ENCODE results near the gene IGF1R.

The IGF1R gene

DNA sequence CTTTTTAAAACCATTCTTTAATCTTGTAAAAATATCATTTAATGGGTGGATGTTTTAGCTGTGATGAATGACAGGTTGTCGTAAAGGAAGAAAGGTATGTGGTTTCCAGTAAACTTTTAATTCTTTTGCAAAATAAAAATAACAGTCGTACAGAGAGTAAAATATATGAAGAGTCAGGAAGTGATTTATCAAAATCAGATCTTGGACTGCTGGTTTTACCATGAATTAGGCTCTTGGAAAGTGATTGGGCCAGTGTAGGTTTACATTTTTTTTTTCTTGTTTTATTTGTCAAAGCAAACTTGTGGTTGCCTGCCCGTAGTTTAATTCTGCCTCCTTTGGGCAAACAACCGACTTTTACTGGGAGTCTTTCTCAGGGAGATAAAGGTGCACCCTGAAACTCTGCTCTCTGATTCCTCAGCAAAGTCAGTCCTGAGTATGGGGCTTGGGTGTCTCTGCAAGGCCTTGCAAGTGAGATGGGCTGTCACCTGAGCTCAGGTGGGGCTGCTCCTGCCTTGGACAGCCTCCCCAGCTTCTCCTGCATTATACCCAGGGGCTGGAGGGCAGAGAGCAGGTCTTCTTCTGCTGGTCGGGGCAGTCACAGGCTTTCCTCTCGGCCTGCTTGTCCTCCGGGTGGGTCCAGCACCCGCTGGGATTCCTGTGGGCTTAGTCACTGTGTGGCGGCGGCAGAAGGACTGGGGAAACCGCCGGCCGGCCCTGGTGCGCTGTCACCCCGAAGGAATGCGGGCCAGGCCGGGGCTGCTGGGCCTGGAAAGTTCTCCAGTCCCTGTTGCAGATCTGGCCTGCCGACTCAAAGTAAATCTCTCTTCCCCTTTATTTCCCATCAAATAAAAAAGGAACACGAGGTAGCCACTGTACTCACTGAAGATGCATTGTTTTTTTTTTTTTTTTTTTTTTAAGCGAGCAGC lies 79.0 kb downstream of the IGF1R start:
- TF ChIP-seq POLR2A (IDR thresholded peaks at IDR 0.05; ENCODE audit: low read depth, low read length): peak; percentile 27; the same call in 1 of the 2 replicates
- DNase-seq (ENCODE audit: insufficient read length, low spot score) (peak; percentile 85), FAIRE-seq (no peak)

DNA sequence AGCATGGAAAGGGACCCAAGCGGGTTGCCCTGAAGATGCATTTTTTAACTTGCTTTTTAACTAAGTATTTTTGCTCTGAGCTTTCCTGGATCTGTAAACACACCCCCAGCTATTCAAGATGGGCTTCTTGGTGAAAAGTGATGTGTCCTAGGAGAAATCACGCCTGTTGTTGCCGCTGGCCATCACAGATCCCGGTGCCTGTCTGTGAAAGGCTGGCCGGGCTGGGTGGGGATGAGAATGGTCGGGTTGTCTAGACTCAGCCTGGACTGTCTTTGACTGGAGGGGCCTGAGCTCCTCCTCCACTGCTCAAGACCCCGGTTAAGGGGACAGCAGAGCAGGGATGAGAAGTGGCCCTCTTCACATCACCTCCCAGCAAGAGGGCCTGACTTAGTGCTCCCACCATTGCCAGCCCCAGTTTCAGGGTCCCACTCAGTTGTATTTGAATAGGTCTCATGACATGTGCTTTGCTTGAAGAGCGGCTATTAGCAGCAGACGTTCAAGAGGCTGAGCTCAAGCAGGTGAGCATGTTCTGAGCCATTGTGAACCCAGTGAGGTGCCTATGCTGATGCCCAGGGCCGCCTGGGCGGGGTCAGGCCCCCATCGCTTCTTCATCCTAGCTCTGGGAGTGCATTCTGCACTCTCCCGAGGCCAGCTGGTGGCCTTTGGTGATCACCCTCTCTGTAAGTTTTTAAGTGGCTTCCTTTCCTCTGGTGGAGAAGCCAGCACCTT lies 79.9 kb downstream of the IGF1R start:
- no peak for FAIRE-seq
- DNase-seq (ENCODE audit: insufficient read length, low spot score): no peak
- no peak for TF ChIP-seq POLR2A (IDR thresholded peaks at IDR 0.05; ENCODE audit: low read depth, low read length)

DNA sequence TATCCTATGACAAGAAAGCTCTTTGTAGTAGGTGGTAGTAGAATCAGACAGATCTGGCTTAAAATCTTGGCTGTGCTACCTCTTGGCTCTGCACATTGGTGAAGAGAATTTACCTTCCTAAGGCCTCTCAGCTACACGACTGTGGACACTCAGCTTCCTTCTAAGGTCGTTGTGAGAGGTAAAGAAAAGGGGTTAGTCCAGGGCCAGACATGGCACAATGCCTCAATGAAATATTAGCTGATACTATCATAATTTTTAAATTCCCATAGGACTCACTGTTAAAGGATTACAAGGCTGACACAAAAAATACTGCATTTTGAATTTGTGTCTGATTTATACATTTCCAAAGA lies 80.4 kb downstream of the IGF1R start:
- DNase-seq (ENCODE audit: insufficient read length, low spot score): no peak
- FAIRE-seq: no peak
- TF ChIP-seq POLR2A (IDR thresholded peaks at IDR 0.05; ENCODE audit: low read depth, low read length): no peak

DNA sequence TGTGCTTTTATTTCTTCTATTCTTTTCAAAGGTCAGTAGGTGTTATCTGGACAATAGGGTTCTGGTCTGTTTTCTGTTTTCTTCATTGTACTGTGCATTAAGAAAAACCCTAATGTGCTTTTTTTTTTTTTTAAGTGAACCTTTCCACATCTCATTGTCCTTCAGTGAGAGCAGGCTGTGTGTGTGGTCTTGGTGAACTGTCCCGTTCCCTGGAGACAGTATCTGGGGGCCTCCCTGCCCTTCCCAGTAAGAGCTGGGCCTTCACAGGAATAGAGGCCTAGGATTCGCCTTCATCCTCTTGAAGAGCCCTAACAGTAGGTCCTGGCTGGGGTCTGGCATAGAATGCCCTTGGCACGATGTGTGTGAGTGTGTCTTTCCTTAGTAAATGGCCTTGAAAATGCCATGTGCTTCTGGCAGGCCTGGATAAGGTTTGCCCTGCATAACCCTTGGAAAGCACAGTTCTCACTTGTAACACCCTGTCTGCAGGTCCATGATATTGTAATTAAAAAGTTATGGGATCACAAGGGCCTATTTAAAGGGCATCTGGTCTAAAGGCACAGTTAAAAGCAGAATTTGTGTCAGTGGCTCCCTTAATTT lies 81.2 kb downstream of the IGF1R start:
- FAIRE-seq (no peak), DNase-seq (ENCODE audit: insufficient read length, low spot score) (no peak)
- TF ChIP-seq POLR2A (IDR thresholded peaks at IDR 0.05; ENCODE audit: low read depth, low read length): no peak

DNA sequence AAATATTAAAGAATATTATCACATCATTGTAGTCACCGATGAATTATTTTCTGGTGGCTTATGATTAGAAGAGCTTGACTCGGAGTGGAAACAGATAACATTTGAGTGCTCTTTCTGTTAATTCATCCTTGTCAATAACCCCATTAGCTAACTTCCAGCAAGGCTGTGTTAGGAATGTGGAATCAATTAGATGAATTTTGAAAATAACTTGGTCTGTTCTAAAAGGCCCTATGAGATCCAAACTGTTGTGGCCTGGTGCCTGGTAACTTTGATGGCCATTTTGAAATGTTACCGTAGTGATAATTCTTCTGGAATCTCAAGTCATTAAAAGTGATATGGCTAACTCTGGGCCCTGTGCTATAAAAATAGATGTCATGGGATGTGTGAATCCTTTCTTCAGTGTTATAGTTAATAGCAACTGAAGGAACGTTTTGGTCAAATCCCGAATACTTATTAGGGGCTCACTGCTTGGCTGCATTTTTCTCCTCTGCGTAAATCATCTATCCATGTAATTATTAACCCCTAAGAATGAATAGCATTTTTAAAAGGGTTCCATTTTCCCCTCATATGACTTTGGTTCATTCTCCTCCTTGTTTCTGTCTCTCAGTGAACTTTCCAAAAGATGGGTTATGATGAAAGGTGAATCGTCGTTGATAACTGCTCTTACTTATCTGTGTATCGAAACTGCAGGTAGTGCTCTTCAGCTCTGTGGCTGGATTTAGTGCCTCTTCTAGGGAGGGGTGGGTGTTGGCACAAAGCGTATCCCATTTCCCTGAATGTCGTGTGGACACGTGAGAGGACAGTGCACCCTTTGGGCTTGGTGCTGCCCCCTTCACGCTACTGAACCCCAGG lies 82.7 kb downstream of the IGF1R start:
- DNase-seq (ENCODE audit: insufficient read length, low spot score) (no peak), FAIRE-seq (no peak)
- no peak for TF ChIP-seq POLR2A (IDR thresholded peaks at IDR 0.05; ENCODE audit: low read depth, low read length)

DNA sequence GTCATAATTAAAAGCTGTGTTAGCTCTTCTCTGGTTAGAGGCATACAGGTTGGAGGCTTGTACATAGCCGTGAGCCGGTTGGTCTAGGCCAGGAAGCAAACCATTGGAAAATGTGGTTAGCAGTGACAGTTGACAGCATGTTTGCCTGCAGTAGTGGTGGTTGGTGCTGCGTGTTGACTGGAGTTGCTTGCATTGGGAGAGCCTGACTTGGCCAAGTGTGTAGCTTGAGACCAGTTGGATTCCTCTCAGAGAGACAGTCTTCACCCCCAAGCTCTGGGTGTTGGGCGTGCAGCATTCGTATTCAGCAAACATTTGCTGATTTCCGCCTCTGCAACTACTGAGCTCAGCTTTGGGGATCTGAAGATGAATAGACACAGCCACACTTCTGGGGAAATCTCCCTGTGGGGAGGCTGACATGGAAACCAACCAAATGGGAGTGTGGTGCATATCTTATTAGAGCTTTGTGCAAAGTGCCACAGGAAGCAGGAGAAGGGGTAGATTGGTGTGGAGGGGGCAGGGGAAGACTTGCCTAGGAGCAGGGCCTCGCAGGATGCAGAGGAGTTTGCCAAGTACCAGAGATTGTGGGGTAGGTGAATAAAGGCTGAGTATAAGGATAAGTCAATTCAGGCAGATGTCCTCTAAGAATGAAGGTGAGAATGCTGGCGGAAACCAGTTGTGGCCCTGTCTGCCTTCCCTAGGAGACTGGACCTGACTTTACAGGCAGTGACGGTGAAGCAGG lies 83.5 kb downstream of the IGF1R start:
- FAIRE-seq: no peak
- TF ChIP-seq POLR2A (IDR thresholded peaks at IDR 0.05; ENCODE audit: low read depth, low read length): no peak
- DNase-seq (ENCODE audit: insufficient read length, low spot score): no peak

DNA sequence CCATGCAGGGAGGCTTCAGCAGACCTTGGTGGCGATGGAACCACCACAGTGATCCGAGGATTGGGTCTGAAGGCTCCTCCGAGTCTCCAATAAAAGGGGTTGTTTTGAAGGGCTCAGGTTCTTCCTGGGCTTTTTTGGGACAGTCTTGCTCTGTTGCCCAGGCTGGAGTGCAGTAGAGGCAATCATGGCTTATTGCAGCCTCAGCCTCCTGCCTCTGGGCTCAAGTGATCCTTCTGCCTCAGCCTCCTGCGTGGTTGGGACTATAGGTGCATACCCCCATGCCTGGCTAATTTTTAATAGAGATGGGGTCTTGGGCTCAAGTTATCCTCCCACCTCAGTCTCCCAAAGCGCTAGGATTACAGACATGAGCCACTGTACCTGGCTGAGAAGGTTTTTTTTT lies 84.8 kb downstream of the IGF1R start:
- DNase-seq (ENCODE audit: insufficient read length, low spot score) (no peak), FAIRE-seq (no peak)
- no peak for TF ChIP-seq POLR2A (IDR thresholded peaks at IDR 0.05; ENCODE audit: low read depth, low read length)

DNA sequence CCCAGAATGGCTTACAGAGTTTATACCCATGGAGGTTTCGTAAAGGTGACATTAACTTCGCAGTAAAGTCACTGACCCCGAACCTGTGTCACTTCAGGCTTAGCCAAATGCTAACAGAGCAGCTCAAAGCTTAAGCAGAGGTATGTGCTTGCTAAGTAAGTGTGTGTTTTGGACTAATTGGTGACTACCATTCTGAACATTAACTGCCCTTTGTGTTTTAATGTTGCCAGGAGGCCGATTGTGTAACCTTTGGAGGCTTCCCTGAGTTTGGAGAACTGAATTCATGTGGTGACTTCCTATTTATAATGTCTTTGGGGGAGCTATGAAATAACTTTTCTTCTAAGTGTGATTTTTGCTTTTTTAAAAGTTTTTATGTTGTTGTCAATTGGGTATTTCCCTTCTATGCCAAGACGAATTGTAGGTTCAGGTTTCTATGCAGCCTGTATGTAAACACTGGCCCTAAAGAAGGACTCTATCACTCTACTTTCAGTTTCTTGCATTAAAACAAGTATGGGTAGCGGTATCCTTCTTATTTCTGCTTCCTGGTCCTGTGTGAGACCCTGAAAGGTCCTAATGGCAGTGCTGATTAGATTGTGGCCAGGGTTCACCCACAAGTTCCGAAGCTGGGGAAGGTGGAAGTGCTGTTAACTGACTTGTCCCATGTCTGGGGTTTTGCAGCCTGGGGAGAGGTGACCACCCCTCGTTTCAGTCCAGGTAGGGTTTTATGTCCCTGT lies 86.3 kb downstream of the IGF1R start:
- no peak for FAIRE-seq
- no peak for DNase-seq (ENCODE audit: insufficient read length, low spot score)
- no peak for TF ChIP-seq POLR2A (IDR thresholded peaks at IDR 0.05; ENCODE audit: low read depth, low read length)

DNA sequence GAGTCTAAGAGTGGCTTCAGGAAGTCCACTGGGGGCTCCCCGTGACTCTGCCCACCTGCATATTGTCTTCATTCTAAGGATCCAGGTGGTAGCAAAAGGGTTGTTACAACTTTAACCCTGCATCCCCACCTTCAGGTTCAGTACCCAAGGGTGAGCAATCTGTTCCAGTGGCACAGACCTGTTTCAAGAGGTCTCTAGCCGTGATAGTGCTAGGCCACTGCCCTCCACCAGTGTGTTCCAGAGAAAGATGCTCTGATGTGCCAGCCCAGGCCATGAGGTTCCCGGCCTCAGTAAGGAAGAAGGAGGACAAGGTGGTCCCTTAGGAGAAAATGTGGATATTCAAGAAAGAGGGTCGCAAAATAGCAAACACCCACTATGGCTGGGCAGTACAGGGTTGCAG lies 87.0 kb downstream of the IGF1R start:
- TF ChIP-seq POLR2A (IDR thresholded peaks at IDR 0.05; ENCODE audit: low read depth, low read length): no peak
- FAIRE-seq: no peak
- DNase-seq (ENCODE audit: insufficient read length, low spot score): no peak

DNA sequence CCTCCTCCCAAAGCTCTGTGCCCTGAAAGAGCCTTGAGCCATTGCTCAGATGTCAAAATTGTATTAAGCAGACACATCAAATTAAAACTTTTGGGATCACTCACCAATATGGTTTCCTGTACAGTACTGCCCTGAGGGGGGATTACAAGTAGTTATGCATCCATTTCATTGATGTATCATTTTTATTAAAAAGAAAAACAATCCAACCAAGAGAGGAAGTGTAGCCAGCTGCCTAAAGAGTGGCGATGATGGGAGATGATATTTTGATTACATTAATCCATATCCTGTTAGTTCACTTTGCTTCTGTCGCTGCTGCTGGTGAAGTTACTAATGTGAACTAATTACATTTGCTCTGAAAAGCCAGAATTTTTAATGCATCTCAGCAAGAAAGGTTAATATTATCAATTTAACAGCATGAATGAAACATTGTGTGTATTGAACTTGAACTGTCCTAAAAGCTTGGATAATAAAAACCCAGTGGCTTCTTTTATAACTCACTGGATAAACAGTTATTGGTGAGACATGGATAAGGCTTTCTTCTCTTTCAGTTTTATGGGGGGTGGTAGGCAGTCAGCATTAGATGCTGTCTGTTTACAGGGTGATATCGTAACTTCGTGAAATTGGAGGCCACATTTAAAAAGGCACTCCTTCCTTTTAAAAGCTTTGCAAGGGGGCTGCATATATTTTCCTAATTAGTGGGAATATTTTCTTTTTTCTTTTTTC lies 87.7 kb downstream of the IGF1R start:
- DNase-seq (ENCODE audit: insufficient read length, low spot score): no peak
- no peak for TF ChIP-seq POLR2A (IDR thresholded peaks at IDR 0.05; ENCODE audit: low read depth, low read length)
- no peak for FAIRE-seq

DNA sequence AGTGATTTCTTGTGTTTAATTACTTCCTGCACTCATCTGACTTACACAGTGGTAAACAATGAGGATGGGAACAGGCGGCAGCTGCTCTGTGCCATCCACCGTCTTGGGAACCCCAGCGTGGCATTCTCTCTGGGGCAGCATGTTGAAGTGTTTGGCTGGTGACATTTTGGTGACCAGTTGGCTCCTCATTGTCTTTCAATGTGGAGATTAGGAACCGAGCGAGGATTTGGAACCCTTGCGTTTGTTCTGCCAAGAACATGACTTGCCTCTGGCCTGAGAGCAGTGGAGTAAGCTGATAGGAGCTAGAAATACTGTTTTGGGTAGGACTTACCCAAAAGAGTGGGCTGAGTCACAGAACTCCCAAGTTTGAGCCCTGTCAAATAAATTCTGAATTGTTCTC lies 88.8 kb downstream of the IGF1R start:
- no peak for FAIRE-seq
- no peak for DNase-seq (ENCODE audit: insufficient read length, low spot score)
- no peak for TF ChIP-seq POLR2A (IDR thresholded peaks at IDR 0.05; ENCODE audit: low read depth, low read length)

DNA sequence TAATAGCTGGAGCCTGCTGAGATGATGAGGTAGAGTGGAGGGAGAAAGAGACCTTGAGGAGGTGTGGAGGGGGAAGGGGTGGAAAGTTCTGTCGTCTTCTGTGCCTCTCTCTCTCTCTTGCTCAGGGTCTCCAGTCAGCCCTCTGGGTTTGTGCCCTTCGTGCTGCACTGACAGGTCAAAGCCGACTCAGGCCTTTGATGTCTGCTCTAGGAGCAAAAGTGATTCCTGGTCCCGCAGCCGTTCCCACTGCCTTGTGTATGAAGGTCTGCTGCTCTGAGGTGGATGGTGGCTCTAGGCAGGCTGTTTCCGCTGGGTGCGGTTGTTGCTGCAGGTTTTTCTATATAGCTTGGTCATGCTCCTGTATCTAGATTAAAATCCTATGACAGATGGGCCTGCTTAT lies 89.4 kb downstream of the IGF1R start:
- no peak for DNase-seq (ENCODE audit: insufficient read length, low spot score)
- FAIRE-seq: no peak
- TF ChIP-seq POLR2A (IDR thresholded peaks at IDR 0.05; ENCODE audit: low read depth, low read length): no peak

Measured in H54 (cell line).